ENCODE results near the gene PALM.

DNA sequence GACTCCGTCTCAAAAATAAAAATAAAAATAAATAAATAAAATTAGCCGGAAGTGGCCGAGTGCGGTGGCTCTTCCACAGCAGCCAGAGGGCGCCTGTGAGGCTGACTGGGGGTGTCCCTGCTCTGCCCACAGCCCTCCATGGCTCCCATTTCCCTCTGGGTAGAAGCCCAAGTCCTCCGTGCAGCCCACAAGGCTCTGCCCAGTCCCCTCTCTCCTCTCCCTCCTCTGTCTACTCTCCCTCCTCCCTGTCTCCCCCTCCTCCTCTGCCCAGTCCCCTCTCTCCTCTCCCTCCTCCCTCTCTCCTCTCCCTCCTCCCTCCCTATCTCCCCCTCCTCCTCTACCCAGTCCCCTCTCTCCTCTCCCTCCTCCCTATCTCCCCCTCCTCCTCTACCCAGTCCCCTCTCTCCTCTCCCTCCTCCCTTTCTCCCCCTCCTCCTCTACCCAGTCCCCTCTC lies 62.6 kb downstream of the PALM start:
- no peak for TF ChIP-seq REST (IDR thresholded peaks at IDR 0.05; ENCODE audit: insufficient read depth in 1 of 2, low read depth in 2 of 2, low read length in 2 of 2)
- no peak for TF ChIP-seq POLR2AphosphoS5 (IDR thresholded peaks at IDR 0.05; ENCODE audit: low read depth, low read length)
- no peak for TF ChIP-seq TAF1 (IDR thresholded peaks at IDR 0.05; ENCODE audit: borderline replicate concordance, insufficient read depth, low read length)
- no peak for TF ChIP-seq FOXP2 (optimal IDR thresholded peaks at IDR 0.05; ENCODE audit: borderline replicate concordance, extremely low read depth, extremely low read length, insufficient read depth)
- no peak for TF ChIP-seq SIN3A (IDR thresholded peaks at IDR 0.05; ENCODE audit: borderline replicate concordance, insufficient read depth, low read length)

Measured in PFSK-1 (cell line).